Loucy (cell line): Measurements from ENCODE around the gene ZBED5.
"Not testable (repeated sequence)": the region's sequence is repeated elsewhere in the genome, so short reads cannot be mapped to it uniquely, and the experiment has no call there.

ENCODE experiments used
- H2AFZ ChIP-seq: fragments of 200-600 bp; sonication (generic); 2 replicates; pipeline ENCODE4 v1.6.0; 2016; ENCODE audit warnings: antibody characterized with exemption, mild to moderate bottlenecking, low read length, moderate library complexity
- H3F3A ChIP-seq: fragments of 200-600 bp; 2 replicates; pipeline ENCODE4 v1.6.0; 2016; ENCODE audit warnings: antibody characterized with exemption, low read depth, mild to moderate bottlenecking
- H3K27me3 ChIP-seq: fragments of 200-600 bp; sonication (generic); 2 replicates; pipeline ENCODE4 v1.6.1; 2014; ENCODE audit warnings: low read length, mild to moderate bottlenecking; ENCODE audit not compliant: insufficient read depth, poor library complexity, severe bottlenecking
- H3K36me3 ChIP-seq: fragments of 200-600 bp; sonication (generic); 2 replicates; pipeline ENCODE4 v1.6.1; 2016; ENCODE audit warnings: low read length; ENCODE audit not compliant: insufficient read depth
- H3K4me1 ChIP-seq: fragments of 200-600 bp; sonication (generic); 2 replicates; pipeline ENCODE4 v1.5.1; 2014; ENCODE audit warnings: low read length, mild to moderate bottlenecking; ENCODE audit not compliant: insufficient read depth, poor library complexity, severe bottlenecking
- H3K4me2 ChIP-seq: fragments of 200-600 bp; sonication (generic); 2 replicates; pipeline ENCODE4 v1.6.0; 2014; ENCODE audit warnings: antibody characterized with exemption, low read length, low read depth, mild to moderate bottlenecking; ENCODE audit not compliant: poor library complexity, severe bottlenecking
- H3K4me3 ChIP-seq: fragments of 200-600 bp; sonication (generic); 2 replicates; pipeline ENCODE4 v1.5.1; 2014; ENCODE audit warnings: low read length, mild to moderate bottlenecking, mixed read lengths; ENCODE audit not compliant: poor library complexity, severe bottlenecking
- H3K79me2 ChIP-seq: fragments of 200-600 bp; sonication (generic); 2 replicates; pipeline ENCODE4 v1.6.1; 2014; ENCODE audit warnings: low read length; ENCODE audit not compliant: insufficient read depth
- H3K9ac ChIP-seq: fragments of 200-600 bp; sonication (generic); 2 replicates; pipeline ENCODE4 v1.6.0; 2014; ENCODE audit warnings: mild to moderate bottlenecking, low read depth, low read length, moderate library complexity; ENCODE audit not compliant: poor library complexity, severe bottlenecking
- H3K9me2 ChIP-seq: fragments of 200-600 bp; sonication (generic); replicated peaks from 2 replicates; pipeline ENCODE4 v1.6.1; 2016; ENCODE audit warnings: low read depth, low read length, mixed read lengths
- H3K9me3 ChIP-seq: fragments of 200-600 bp; sonication (generic); 2 replicates; pipeline ENCODE4 v1.6.1; 2014; ENCODE audit warnings: mild to moderate bottlenecking, antibody characterized with exemption, low read length, low read depth; ENCODE audit not compliant: insufficient read depth
- H4K20me1 ChIP-seq: fragments of 200-600 bp; sonication (generic); 2 replicates; pipeline ENCODE4 v1.6.0; 2014; ENCODE audit warnings: antibody characterized with exemption, low read length, mild to moderate bottlenecking; ENCODE audit not compliant: insufficient read depth, poor library complexity, severe bottlenecking
- EZH2phosphoT487 ChIP-seq: fragments of 200-600 bp; IDR thresholded peaks from 2 replicates; pipeline ENCODE4 v1.6.1; 2018; ENCODE audit warnings: antibody characterized with exemption, mild to moderate bottlenecking, moderate library complexity, borderline replicate concordance
- TF ChIP-seq, protein P1 (sequence below): fragments of 200-600 bp; sonication (generic); conservative IDR thresholded peaks from 2 replicates; pipeline ENCODE4 v1.5.1; 2014; ENCODE audit warnings: mild to moderate bottlenecking, antibody characterized with exemption, low read length

The ZBED5 gene

DNA sequence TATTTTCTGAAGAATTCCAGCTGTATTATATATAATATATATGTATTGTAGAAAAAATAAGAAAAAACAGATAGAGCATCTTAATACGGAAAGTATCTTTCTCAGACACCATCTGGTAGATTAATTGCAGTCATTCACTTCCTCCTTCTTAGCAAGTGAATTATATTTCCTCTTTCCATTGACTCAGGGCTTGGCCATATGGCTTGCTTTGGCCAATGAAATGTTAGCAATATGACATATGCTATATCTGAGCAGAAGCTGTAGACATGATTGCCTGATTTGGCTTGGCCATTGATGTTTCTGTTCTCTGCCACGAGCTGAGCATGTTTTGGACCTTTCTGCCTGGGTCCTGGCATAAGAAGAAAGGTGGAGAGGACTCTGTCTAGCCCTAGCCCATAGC is 34.4 kb upstream of the ZBED5 start:
- no peaks in the 10 kb centered on the region for H3K9me3 ChIP-seq
- H3K79me2 ChIP-seq: no peaks in the 10 kb centered on the region
- H2AFZ ChIP-seq: peak overlapping the region; percentile 78; the same call in 1 of the 2 replicates
- H3K9ac ChIP-seq: no peak overlapping the region
- H3F3A ChIP-seq: no peaks in the 10 kb centered on the region
- H3K27me3 ChIP-seq: no peaks in the 10 kb centered on the region
- no peaks in the 10 kb centered on the region for H3K36me3 ChIP-seq
- no peaks in the 10 kb centered on the region for H4K20me1 ChIP-seq
- TF ChIP-seq EZH2phosphoT487: no peak
- TF ChIP-seq, protein P1, sequence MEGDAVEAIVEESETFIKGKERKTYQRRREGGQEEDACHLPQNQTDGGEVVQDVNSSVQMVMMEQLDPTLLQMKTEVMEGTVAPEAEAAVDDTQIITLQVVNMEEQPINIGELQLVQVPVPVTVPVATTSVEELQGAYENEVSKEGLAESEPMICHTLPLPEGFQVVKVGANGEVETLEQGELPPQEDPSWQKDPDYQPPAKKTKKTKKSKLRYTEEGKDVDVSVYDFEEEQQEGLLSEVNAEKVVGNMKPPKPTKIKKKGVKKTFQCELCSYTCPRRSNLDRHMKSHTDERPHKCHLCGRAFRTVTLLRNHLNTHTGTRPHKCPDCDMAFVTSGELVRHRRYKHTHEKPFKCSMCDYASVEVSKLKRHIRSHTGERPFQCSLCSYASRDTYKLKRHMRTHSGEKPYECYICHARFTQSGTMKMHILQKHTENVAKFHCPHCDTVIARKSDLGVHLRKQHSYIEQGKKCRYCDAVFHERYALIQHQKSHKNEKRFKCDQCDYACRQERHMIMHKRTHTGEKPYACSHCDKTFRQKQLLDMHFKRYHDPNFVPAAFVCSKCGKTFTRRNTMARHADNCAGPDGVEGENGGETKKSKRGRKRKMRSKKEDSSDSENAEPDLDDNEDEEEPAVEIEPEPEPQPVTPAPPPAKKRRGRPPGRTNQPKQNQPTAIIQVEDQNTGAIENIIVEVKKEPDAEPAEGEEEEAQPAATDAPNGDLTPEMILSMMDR: no peak
- H3K9me2 ChIP-seq: no peaks in the 10 kb centered on the region
- H3K4me2 ChIP-seq: no peak overlapping the region
- H3K4me3 ChIP-seq: no peak overlapping the region
- H3K4me1 ChIP-seq: peaks cover 10% of the 10 kb centered on the region

GRCh38 chr11:10891151-10891720 is 33.4 kb upstream of the ZBED5 start:
- Histone ChIP-seq H3K36me3 (no peaks in the 10 kb centered on the region), H3K9ac (no peak overlapping the region), H4K20me1 (no peaks in the 10 kb centered on the region), H3K27me3 (no peaks in the 10 kb centered on the region), H3F3A (no peaks in the 10 kb centered on the region), H3K79me2 (no peaks in the 10 kb centered on the region), H2AFZ (no peak overlapping the region), H3K9me2 (no peaks in the 10 kb centered on the region), H3K4me2 (no peak overlapping the region), H3K4me1 (peaks cover 10% of the 10 kb centered on the region), H3K4me3 (no peak overlapping the region), H3K9me3 (no peaks in the 10 kb centered on the region)
- TF ChIP-seq, protein P1: no peak
- TF ChIP-seq EZH2phosphoT487: no peak

- H3K9ac ChIP-seq, H3K9me3 ChIP-seq, H3K4me3 ChIP-seq, H3K79me2 ChIP-seq, H3K4me1 ChIP-seq, H3K36me3 ChIP-seq, H3K4me2 ChIP-seq, H4K20me1 ChIP-seq, H3K27me3 ChIP-seq, H3F3A ChIP-seq, H3K9me2 ChIP-seq, H2AFZ ChIP-seq: not testable (repeated sequence)
These were observed 32.2 kb upstream of the ZBED5 start for GRCh38 chr11:10890083-10890482.

DNA sequence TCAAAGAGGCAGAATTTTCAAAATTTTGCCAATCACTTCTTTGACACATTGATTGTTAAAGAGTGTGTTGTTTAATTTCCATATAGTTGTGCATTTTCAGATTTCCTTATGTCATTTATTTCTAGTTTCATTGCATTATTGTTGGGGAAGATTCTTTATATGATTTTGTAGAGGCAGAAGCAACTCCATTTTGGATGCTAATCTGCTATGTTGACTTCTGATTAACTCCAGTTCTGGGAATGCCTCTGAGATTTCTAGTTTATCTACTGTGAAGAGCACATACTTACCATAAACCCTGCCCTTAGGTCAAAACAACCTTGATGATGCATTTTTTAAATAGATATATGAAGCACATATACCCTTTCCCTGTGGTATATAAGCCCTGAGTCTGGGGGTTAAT is 29.5 kb upstream of the ZBED5 start:
- Histone ChIP-seq H3F3A (no peaks in the 10 kb centered on the region), H3K27me3 (no peaks in the 10 kb centered on the region), H2AFZ (no peak overlapping the region), H3K36me3 (no peaks in the 10 kb centered on the region), H3K9me3 (no peaks in the 10 kb centered on the region), H3K79me2 (no peaks in the 10 kb centered on the region), H3K9ac (no peak overlapping the region), H3K4me1 (peaks cover under 1% of the 10 kb centered on the region), H3K9me2 (no peaks in the 10 kb centered on the region), H4K20me1 (no peaks in the 10 kb centered on the region), H3K4me2 (no peak overlapping the region), H3K4me3 (no peak overlapping the region)
- TF ChIP-seq, protein P1: no peak
- no peak for TF ChIP-seq EZH2phosphoT487
